Kidney tubule cell (primary cell): ENCODE data around the gene LATS2.

Experiments
- DNase-seq: peaks from one replicate; pipeline ENCODE4 v3.0.0-alpha.2; 2018; ENCODE audit warnings: low spot score

The LATS2 gene

DNA sequence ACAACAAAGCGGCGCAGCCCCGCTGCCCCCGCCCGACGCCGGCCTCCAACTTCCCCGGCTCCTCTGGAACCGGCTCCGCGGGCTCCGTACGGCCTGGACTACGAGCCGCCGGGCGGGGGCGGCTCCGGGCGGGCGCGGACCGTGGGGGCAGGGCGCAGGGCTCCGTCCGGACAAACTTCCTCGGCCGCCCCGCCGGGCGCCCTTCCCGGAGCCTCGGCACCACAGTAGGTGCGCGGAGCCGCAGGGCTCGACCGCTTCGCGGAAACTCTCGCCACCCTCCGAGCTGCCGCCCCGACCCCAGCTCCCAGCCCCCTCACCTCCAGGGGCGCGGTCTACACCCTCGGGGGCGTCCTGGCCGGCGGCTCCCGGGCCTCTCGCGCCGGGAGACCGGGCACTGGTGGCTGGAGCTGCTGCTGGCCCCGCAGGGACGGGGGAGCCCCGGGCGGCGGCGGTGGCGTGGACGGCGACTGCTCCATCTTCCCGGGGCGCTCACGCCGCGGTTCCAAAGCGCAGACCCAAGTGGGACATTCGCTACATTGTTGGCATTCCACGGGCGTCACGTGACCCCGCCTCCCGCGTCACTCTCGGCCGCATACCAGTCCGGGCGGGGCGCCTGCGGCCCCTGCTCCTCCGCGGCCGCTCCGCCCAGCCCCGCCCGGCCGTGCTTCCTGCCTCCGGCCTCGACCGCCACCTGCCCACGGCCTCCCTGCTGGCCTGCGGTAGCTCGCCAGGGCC, at the start of gene LATS2:
Gene LATS2 (minus strand): TSS at position 558 of the 735 bp plus-strand sequence. CDS start 15,560 bp downstream, outside the sequence.
- peak; percentile 96 for DNase-seq

DNA sequence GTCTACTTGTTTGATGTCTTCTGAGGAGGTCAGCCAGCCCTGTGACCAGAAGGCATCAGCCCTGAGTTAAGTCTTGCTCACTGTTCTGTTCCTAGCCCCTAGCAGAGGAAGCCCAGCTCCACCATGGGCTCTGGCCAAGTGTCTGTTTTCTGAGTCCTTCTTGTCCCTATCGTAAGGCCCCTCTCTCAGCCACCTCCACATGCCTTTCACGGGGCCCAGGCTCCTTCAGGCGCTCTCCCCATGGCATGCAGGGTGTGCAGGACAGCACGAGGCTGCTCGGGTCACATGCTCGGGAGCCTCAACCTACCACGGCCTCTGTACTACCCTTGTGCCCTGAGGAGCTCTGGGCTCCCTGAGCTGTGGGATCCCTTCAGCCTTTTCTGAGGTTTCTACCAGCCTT, 47.8 kb upstream of the LATS2 start:
- no peak for DNase-seq

DNA sequence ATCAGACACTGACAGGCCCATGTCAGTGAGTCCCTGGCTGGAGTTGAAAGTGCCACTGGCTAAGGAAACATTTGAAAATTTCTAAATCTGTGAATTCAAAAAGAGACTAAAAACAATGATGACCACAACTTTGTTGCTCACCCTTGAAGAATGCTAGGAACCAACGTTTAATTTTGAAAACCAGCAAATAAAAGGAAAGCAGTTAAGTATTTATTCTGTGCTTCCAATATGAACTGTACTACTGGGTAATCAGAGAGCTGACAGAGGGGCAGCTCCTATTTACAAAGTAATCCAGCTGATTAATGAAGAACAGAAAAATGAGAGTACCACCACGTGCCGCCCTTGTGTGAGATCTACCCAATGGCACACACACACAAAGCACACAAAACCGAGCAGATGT, 44.7 kb upstream of the LATS2 start:
- peak; percentile 38 for DNase-seq

DNA sequence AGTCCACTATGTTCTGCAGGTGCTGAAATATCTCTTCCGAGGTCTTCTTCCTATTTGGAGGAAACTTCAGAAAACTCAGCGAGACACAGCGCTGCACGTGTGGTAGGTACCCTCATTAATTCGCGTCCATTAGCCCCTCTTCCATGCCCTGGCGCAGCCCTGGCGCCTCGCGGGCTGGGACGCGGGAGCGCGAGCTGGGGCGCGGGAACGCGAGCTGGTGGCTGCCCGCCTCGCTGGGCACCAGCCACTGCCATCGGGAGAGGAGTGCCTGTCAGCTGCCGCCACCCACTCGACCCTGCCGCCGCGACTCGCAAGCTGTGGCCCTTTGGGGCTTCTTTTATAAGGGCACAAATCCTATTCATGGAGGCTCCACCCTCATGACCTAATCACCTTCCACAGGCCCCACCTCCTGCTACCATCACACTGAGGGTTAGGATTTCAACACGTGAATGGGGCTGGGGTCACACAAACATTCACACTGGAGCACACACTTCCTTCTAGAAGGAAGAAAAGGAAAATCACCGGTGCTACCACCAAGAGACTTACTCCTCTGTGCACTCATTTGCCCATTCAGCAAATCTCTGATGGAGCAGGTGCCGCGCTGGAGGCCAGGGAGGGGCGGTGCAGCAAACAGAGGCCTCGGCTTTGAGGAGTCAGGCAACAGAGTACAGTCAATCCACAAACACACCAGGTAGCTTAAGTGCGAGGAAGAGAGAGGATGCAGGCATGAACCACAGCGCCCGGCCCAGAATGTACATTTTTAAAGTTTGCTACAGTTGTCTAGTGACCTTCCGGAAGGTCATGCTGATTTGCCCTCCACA, 43.0 kb upstream of the LATS2 start:
- DNase-seq: no peak

DNA sequence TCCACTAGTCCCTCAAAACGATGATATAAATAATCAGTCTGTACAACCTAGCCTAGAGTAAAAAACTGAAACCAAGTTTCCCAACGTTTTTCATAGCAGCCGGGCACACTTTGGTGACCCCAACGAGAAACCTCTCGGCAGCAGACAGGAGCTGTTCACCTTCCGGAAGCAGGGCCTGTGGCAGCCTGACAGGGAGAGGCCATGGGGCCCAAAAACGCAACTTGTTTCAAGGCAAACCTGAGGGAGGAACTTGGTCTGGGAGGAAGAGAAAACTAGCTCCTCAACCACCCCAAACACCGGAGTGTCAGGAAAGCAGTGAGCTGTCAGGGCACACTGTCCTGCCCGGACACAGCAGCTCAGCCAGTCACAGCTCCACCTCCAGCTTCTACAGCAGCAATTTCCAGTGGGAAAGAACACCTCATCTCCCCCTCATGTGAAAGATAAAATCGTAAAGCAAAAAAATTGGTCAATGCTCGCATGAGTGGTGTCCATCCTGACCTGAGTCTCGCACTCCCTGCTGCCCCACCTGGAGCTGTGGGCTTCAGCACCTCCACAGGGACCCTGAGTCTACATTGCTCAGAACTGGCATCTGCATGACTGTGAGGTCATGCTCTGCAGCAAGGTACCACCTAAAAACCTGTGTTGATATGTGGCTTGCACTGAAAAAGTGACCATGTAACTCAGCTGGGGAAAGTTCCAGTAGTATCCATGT, 40.6 kb upstream of the LATS2 start:
- no peak for DNase-seq

DNA sequence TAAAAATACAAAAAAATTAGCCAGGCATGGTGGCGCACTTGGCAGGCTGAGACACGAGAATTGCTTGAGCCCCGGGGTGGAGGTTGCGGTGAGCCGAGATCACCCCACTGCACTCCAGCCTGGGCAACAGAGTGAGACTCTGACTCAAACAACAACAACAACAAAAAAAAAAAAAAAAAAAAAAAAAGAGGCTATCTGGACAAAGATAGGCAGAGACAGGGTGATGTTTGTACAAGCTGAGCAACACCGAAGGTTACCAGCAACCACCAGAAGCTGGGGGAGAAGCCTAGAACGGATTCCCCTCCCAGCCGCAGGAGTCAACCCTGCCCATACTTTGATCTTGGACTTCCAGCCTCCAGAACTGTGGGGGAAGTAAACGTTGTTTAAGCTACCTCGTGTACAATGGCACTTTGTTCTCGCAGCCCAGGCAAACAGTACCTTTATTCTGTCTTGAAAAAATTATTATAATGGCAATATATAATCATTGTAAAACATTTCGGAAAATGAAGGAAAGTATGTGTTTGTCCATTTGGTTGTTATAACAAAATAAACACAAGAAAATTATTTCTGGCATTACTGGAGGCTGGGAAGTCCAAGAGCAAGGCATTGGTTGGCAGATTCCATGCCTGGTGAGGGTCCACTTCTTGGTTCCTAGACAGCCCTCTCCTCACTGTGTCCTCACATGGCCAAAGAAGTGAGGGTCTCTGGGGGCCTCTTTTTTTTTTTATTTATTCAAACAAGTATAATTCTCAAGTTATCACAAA, 39.8 kb upstream of the LATS2 start:
- DNase-seq: no peak

DNA sequence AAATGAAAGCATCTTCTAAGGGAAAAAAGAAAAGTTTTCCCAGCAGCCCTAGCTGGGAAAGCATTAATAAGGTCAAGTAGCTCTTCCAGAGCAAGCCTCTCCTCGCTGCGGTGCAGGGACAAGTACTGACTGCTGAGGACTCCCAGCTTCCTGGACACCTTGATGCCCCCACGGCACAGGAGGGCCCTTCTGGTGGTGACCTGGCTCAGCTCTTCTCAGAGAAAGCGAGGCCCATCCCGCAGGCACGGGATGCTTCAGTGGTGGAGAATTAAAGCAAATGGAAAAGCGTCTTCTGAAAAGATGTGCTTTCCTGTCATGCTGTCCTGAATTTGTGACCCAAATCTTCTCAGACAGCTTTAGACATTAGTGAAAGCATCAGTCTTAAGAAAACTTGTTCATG, 38.8 kb upstream of the LATS2 start:
- no peak for DNase-seq

DNA sequence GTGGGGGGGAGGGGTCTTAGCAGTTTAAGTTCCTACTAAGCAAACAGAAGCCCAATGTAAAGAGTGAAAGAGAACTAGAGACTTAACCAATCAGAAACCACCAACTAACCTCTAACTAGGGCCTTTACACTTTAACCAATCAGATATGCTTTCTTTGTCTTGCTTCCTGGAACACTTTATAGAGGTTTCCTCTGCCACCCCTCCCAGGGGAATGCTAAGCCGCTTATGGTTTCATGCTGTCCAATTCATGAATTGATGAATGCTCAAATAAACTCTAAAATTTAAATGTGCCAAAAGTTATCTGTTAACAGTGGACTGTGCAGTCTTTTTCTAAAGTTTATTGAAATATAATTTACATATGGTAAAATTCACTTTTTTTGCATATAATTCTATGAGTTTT, 33.9 kb upstream of the LATS2 start:
- DNase-seq: no peak

DNA sequence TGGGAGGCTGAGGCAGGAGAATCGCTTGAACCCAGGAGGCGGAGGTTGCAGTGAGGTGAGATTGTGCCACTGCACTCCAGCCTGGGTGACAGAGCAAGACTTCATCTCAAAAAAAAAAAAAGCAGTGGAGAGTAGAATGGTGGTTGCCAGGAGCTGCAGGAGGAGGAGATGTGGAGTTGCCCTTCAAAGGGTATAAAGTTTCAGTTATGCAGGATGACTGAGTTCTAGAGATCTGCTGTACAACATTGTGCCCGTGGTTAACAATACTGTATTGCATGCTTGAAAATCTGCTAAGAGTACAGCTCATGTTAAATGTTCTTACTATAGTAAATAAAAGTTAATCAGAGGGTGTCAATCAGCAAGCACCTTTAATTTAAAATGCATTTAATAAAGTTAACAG, 28.4 kb upstream of the LATS2 start:
- no peak for DNase-seq

DNA sequence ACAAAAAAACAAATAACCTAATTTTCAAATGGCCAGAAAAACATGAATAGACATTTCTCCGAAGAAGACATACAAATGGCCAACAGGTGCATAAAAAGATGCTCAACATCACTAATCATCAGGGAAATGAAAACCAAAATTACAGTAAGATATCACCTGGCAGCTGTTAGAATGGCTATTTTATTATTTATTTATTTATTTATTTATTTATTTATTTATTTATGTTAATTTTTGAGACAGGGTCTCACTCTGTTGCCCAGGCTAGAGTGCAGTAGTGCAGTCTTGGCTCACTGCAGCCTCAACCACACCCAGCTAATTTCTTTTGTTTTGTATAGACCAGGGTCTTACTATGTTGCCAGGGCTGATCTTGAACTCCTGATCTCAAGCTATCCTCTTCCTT, 27.1 kb upstream of the LATS2 start:
- DNase-seq: no peak

DNA sequence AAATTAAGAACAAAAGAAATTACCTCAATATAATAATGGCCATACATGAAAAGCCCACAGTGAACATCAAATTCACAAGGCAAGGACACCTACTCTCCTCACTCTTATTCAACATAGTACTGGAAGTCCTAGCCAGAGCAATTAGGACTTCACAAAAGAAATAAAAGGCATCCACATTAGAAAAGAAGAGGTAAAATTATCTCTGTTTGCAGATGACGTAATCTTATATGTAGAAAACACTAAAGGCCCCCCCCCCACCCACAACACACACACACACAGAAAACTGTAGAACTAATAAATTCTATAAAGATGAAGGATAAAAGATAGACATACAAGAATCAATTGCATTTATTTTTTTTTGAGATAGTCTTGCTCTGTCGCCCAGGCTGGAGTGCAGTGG, 25.5 kb upstream of the LATS2 start:
- no peak for DNase-seq

DNA sequence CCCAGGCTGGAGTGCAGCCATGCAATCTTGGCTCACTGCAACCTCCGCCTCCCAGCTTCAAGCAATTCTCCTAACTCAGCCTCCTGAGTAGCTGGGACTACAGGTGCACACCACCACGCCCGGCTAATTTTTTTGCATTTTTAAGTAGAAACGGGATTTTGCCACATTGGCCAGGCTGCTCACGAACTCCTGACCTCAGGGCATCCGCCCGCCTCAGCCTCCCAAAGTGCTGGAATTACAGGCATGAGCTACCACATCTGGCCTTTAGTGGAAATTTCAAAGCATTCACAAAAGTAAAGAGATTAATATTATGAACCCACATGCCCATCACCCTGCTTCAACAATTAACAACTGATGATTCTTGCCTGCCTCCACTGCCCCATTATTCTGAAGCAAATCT, 20.5 kb upstream of the LATS2 start:
- no peak for DNase-seq

DNA sequence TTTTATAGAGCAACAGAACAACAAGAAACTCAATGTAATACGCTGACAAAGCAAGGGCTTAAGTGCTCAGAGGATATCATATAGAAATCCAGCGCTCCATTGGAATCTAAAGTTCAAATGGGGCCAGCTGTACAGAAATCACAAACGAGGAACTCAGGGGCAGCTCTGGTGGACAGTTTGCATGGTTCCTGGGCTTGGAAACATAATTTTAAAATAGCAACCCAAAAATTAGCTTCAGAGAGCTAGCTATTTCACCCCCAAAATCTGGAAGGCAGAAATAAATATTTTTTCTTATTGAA, 19.2 kb upstream of the LATS2 start:
- DNase-seq: no peak

DNA sequence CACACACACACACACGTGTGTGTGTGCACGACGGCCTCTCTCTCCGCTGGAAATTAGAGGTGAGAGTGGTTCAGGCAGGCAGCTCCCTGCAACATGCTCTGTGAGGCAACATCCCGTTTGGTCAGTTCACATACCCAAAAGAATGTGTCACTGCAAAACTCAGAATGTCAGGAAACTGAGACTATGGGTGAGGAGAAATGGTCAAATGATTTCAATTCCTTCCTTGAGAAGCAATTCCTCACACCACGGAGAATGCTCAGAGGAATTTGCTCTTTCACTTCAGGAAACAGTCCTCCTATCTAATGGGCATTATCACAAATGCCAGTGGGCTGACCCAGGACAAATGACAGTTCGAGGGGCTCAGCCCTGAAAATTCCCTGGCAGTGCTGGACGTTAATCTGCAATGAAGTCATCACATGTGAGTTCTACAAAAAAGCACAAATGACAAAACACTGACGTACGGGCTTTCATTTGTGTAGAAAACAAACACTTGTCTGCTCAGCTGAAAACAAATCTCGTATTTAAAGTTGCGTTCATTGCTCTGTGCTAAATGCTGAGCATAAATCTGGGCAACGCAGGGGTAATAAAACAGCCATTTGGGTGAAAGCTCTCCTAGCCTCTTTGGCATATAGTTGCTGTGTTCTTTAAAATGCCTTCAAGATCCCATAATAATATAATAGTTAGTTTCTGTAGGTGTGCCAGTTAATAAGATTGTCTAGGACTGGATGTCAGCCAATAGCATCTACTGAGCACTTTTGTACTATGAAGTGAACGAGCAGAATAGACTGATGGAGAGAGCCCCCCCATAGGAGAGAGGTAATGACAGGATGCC, 18.6 kb upstream of the LATS2 start:
- peak; percentile 95 for DNase-seq

DNA sequence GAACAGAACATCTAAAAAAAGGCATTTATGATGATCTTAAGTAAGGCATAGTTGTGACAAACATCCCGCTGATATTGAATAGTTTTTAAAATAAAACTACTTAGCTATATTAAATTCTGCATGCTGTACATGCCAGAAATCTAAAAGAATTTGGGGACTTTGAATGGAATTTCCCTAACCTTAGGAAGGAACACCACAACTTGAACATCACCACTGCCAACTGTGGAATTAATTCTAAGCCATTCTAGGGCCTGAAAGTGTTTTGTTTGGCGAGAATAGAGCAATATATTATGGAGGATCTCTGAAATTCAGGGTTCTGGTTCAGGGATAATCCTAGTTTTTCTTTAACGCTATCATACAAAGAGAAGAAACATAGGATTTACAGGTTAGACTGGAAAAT, 17.8 kb upstream of the LATS2 start:
- DNase-seq: no peak

DNA sequence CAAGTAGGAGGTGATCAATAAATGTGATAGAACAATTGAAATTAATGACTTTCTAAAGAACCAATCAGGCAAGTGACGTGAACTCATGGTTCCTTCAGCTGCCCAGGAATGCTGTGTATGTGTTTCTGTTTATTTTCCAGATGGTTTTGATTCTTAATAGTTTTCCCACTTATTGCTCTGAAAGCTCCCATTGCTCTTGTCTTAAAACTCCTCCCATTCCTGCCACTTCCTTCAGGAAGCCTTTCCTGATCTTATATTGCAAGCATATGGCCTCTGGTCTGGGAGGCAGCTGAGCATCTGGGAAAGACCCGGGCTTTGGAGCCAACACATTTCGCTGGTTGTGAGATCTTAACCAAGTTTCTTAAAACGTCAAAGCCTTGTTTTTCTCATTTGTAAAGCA, 17.1 kb upstream of the LATS2 start:
- no peak for DNase-seq

DNA sequence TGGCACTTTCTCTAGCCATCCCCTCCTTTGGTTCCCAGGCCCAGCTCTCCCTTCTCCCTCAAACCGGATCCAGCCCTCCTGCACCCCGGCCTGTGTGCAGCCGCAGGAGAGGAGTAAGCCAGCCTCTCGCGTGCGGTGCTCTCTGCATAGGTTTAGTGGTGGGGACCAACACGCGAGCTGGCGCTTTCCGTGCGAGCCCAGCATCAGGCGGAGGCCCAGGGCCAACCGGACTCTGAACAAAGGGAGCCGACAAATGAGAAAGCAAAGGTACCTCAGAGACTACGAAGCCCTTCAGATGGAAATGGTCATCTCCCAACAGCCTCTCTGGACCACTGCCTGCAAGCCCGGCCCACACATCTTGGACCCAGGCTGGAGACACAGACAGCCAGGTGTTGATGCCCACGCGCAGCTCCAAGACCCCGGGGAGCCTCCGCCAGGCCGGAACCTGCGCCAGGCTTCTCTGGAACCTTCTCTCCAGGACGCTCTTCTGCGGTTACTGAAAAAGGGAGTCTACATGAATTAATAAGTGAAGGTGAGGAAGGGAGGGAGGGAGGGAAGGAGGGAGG, 16.5 kb upstream of the LATS2 start:
- no peak for DNase-seq

DNA sequence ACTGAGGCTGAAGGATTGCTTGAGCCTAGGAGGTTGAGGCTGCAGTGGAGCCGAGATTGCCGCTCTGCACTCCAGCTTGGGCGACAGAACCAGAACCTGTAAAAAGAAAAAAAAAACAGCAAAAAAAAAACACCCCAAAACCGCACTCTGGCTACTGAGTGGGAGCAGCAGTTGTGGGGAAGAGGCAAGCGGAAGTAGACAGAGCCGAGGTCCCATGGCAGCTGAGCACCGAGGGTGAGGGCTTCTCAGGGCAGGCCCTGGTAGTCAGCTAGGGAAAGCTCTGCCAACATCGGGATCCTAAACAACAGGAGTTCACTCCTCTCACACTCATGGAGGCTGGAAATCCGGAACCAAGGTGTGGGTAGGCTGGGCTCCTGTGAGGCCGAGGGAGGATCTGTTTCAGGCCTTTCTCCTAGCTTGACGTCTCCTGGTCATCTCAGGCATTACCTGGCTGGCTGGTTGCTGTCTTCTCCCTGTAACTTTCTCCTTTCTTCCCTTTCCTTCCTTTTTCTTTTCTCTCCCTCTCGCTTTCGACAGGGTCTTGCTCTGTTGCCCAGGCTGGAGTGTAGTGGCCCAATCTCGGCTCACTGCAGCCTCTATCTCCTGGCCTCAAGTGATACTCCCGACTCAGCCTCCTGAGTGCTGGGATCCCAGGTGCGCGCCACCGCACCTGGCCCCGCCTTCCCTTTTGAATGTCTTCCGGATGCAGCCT, 15.8 kb upstream of the LATS2 start:
- DNase-seq: no peak

DNA sequence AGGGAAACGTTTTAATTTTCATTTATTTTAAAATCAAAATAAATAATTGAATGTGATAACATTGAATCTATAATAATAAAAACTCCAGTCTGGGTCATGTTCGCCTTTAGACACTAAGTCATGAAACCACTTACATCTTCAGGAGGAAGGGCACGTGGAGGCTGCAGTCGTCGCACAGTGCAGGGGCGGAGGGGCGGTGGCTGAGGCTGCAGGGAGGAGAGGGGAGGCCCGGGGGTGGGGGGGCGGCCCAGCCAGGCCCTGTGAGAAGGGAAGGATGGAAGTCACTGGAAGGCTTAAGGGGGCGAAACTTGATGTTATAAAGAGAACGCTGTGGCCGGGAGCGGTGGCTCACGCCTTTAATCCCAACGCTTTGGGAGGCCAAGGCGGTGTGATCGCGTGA, 14.9 kb upstream of the LATS2 start:
- DNase-seq: no peak
